Measurements from ENCODE around the gene IGFALS. TPM values are rescaled to one million over a fixed set of nuclear protein-coding genes. Genes with fewer than 3 reads are reported as not detected.
A peak's percentile ranks its signal among the peaks of the same experiment; 100 is the strongest.

The IGFALS gene
- total RNA-seq, 1 donor from 2014 or later = 0.17 TPM

GRCh38 chr16:1743376-1744337 is 49.8 kb downstream of the IGFALS start:
- no peaks in the 10 kb centered on the region for H3K36me3 Mint-ChIP-seq
- H3K9me3 Mint-ChIP-seq = no peaks in the 10 kb centered on the region
- H3K27me3 Mint-ChIP-seq = no peaks in the 10 kb centered on the region
- H3K27ac Mint-ChIP-seq = no peak overlapping the region
- DNase-seq (ENCODE audit: extremely low spot score, unreplicated experiment) = peak; percentile 67
- H3K4me3 Mint-ChIP-seq = no peak overlapping the region
- no peaks in the 10 kb centered on the region for H3K4me1 Mint-ChIP-seq (ENCODE audit: unreplicated experiment)
- TF ChIP-seq, protein P1, sequence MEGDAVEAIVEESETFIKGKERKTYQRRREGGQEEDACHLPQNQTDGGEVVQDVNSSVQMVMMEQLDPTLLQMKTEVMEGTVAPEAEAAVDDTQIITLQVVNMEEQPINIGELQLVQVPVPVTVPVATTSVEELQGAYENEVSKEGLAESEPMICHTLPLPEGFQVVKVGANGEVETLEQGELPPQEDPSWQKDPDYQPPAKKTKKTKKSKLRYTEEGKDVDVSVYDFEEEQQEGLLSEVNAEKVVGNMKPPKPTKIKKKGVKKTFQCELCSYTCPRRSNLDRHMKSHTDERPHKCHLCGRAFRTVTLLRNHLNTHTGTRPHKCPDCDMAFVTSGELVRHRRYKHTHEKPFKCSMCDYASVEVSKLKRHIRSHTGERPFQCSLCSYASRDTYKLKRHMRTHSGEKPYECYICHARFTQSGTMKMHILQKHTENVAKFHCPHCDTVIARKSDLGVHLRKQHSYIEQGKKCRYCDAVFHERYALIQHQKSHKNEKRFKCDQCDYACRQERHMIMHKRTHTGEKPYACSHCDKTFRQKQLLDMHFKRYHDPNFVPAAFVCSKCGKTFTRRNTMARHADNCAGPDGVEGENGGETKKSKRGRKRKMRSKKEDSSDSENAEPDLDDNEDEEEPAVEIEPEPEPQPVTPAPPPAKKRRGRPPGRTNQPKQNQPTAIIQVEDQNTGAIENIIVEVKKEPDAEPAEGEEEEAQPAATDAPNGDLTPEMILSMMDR (conservative IDR thresholded peaks at IDR 0.05) = no peak

DNA sequence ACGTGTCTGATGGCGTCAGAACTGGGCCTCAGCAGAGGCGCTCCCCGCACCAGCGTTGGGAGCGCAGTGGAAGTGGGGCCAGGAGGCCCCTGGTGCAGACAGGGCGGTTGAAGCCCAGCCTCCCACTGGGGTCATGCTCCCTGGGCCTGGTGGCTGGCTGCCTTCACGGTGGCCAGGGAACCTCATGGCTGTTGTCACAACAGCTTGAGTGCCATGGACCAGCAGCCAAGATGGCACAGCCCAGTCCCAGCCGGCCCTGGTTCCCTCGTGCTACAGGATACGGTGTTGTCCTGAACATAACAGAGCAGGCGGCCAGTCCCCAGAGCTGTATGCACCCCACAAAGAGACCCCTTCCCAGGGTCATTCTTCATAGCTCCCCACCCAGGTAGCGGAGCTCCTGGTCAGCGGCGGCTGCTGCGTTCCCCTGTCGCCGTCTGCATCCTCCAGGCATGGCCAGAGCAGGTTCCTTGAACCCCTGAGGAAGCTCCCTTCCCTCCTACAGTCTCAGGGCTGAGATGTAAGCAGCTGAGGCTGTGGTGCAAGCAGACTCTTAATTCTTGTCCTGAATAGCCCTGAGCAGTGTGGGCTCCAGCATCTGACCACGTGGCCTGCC is 51.8 kb downstream of the IGFALS start:
- no peak overlapping the region for H3K4me3 Mint-ChIP-seq
- no peaks in the 10 kb centered on the region for H3K36me3 Mint-ChIP-seq
- no peaks in the 10 kb centered on the region for H3K4me1 Mint-ChIP-seq (ENCODE audit: unreplicated experiment)
- TF ChIP-seq, protein P1 (conservative IDR thresholded peaks at IDR 0.05) = no peak
- H3K9me3 Mint-ChIP-seq = no peaks in the 10 kb centered on the region
- DNase-seq (ENCODE audit: extremely low spot score, unreplicated experiment) = no peak
- H3K27me3 Mint-ChIP-seq = no peaks in the 10 kb centered on the region
- no peak overlapping the region for H3K27ac Mint-ChIP-seq

DNA sequence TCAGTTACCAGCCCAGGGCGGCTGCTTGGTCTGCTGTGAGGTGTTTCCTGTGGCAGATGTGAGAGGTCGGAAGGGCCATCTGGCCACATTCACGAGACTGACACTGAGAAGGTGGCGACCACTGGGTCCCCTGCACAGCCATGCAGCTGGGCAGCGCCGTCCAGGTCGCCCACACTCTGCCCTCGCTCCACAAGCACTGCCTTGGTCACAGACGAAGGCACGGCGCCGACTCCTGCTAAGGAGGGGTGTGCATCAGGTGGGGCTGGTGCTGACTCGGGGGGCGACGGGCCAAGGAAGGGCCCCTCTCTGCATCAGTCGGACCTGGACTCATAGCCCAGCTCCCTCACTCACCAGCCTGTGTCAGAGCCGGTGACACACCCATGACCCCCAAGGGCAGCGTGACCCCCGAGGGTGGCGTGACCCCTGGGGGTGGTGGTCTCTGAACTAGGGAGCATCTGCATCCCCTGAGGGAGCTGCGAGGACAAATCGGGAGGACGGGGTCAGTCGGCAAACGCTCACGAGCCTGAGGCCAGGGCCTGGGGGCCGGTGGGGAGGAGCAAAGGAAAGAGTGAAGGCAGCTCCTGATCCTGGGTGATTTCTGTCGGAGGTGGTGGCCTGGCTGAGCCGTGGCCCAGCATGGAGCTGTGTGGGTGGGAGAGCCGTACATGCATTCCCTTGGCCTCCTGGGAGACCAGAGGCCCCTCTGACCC is 52.6 kb downstream of the IGFALS start:
- peak; percentile 67 for DNase-seq (ENCODE audit: extremely low spot score, unreplicated experiment)
- Mint-ChIP-seq H3K27me3 (no peaks in the 10 kb centered on the region), H3K4me1 (ENCODE audit: unreplicated experiment) (no peaks in the 10 kb centered on the region), H3K9me3 (no peaks in the 10 kb centered on the region), H3K4me3 (no peak overlapping the region), H3K36me3 (no peaks in the 10 kb centered on the region), H3K27ac (no peak overlapping the region)
- TF ChIP-seq, protein P1 (conservative IDR thresholded peaks at IDR 0.05) = no peak

Other genes starting within 250 kb of the IGFALS start
- 27.9 and 55.1 TPM in 2 replicates for gene IFT140, start 181.6 kb downstream of the IGFALS start, total RNA-seq (ENCODE audit: low replicate concordance)
- 29.0 and 31.4 TPM in 2 replicates for gene CRAMP1, start 181.3 kb downstream of the IGFALS start, total RNA-seq (ENCODE audit: low replicate concordance)
- 116 and 132 TPM in 2 replicates for gene JPT2, start 115.4 kb downstream of the IGFALS start, total RNA-seq (ENCODE audit: low replicate concordance)
- gene MAPK8IP3, start 87.5 kb downstream of the IGFALS start, total RNA-seq (ENCODE audit: low replicate concordance) = 50.4 and 97.5 TPM in 2 replicates
- 54.0 and 55.9 TPM in 2 replicates for gene NME3, start 22.2 kb downstream of the IGFALS start, total RNA-seq (ENCODE audit: low replicate concordance)
- gene EME2, start 20.9 kb downstream of the IGFALS start, total RNA-seq (ENCODE audit: low replicate concordance) = 26.9 and 35.9 TPM in 2 replicates
- gene MRPS34, start 20.6 kb downstream of the IGFALS start, total RNA-seq (ENCODE audit: low replicate concordance) = 95.5 and 97.9 TPM in 2 replicates
- 51.2 and 71.3 TPM in 2 replicates for gene SPSB3, start 11.1 kb downstream of the IGFALS start, total RNA-seq (ENCODE audit: low replicate concordance)
- 54.5 and 66.6 TPM in 2 replicates for gene NUBP2, start 10.7 kb downstream of the IGFALS start, total RNA-seq (ENCODE audit: low replicate concordance)
- gene HAGH, start 33.1 kb upstream of the IGFALS start, total RNA-seq (ENCODE audit: low replicate concordance) = 32.0 and 36.7 TPM in 2 replicates
- gene FAHD1, start 33.5 kb upstream of the IGFALS start, total RNA-seq (ENCODE audit: low replicate concordance) = 33.2 and 41.1 TPM in 2 replicates
- gene MEIOB, start 78.5 kb upstream of the IGFALS start, total RNA-seq (ENCODE audit: low replicate concordance) = not detected in 2 replicates
- 1.3 and 5.6 TPM in 2 replicates for gene HS3ST6, start 124.7 kb upstream of the IGFALS start, total RNA-seq (ENCODE audit: low replicate concordance)
- 34.8 and 37.7 TPM in 2 replicates for gene MSRB1, start 149.5 kb upstream of the IGFALS start, total RNA-seq (ENCODE audit: low replicate concordance)
- gene RPL3L, start 161.0 kb upstream of the IGFALS start, total RNA-seq (ENCODE audit: low replicate concordance) = not detected in 2 replicates
- 122 and 130 TPM in 2 replicates for gene NDUFB10, start 165.8 kb upstream of the IGFALS start, total RNA-seq (ENCODE audit: low replicate concordance)
- 3,017 and 3,035 TPM in 2 replicates for gene RPS2, start 171.1 kb upstream of the IGFALS start, total RNA-seq (ENCODE audit: low replicate concordance)
- not detected in 2 replicates for gene RNF151, start 173.2 kb upstream of the IGFALS start, total RNA-seq (ENCODE audit: low replicate concordance)
- 37.0 and 40.0 TPM in 2 replicates for gene TBL3, start 178.3 kb upstream of the IGFALS start, total RNA-seq (ENCODE audit: low replicate concordance)
- 0.63 and 2.0 TPM in 2 replicates for gene NOXO1, start 187.8 kb upstream of the IGFALS start, total RNA-seq (ENCODE audit: low replicate concordance)
- gene GFER, start 190.5 kb upstream of the IGFALS start, total RNA-seq (ENCODE audit: low replicate concordance) = 25.3 and 31.6 TPM in 2 replicates
- 2.4 and 2.5 TPM in 2 replicates for gene SYNGR3, start 196.3 kb upstream of the IGFALS start, total RNA-seq (ENCODE audit: low replicate concordance)
- 43.9 and 46.1 TPM in 2 replicates for gene ZNF598, start 216.1 kb upstream of the IGFALS start, total RNA-seq (ENCODE audit: low replicate concordance)
- gene NPW, start 226.1 kb upstream of the IGFALS start, total RNA-seq (ENCODE audit: low replicate concordance) = 3.9 and 4.7 TPM in 2 replicates
- 23.3 and 23.4 TPM in 2 replicates for gene NHERF2, start 233.2 kb upstream of the IGFALS start, total RNA-seq (ENCODE audit: low replicate concordance)